GM12892 (cell line): ENCODE measurements around the gene RTEL1.

ENCODE experiments used
- POLR2A ChIP-seq: IDR thresholded peaks from 2 replicates; pipeline ENCODE4 v1.6.1; 2011; ENCODE audit warnings: low read depth, low read length, control low read depth
- POLR2AphosphoS5 ChIP-seq: IDR thresholded peaks from 2 replicates; pipeline ENCODE4 v1.6.1; 2011; ENCODE audit warnings: low read depth, low read length, control low read depth
- TAF1 ChIP-seq: IDR thresholded peaks from 2 replicates; pipeline ENCODE4 v1.6.1; 2011; ENCODE audit warnings: low read depth, mild to moderate bottlenecking, control low read depth, low read length, borderline replicate concordance

GRCh38 chr20:63622732-63623131 lies 35.4 kb upstream of the RTEL1 start:
- TF ChIP-seq POLR2A (no peak), POLR2AphosphoS5 (no peak), TAF1 (no peak)
